ENCODE results near the gene TXLNG. TPM values are rescaled to one million over a fixed set of nuclear protein-coding genes. Genes with fewer than 3 reads are reported as not detected.

TXLNG gene
- total RNA-seq, 4 donors from 2014 or later = 9.6 to 13.6 (median 11.9) TPM

DNA sequence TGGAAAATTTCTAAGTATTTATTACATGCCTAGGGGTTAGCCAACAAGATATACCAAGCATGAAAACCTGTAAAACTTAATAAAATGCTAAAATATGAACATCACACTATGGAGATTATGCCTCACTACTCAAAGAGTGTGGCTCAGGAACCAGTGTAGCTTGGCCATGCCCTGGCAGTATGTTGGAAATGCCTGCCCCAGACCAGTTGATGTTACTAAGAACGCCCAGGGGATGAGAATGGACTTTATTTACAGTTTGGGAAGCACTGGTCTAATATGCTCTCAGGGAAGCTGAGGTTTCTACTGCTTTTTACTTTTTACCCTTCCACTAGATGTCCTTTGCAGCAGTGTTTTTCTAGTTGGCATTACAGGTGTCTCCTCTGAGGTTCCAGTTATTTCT is 23.7 kb upstream of the TXLNG start:
- WGBS = 93% methylated on average over 1 of the region's 1 CpG
- intact Hi-C loops (cut with DNase I) = no loop called here
- no peak overlapping the region for H3K27ac ChIP-seq (replicated peaks in 1 of 4)

DNA sequence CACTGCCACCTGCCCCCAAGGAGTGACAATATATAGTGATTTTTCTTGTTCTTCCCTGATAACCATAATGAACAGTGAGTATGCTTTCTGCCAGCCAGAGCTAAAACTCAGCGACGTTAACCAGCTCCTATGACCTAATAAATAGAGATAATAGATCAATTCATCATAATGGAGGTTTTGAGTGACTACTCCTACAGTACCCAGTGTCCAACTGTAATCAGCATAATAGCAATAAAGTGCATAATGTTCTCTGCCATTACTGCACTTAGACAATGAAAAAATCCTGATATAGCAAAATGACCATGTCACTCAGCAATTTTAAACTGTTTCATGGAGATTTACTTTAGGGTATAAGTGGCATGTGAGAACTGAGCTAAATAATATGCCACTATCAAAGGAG is 20.7 kb upstream of the TXLNG start:
- peaks cover 0 to 11% (median 9%) of the 10 kb centered on the region in 4 donors for H3K36me3 ChIP-seq
- TF ChIP-seq POLR2A (IDR thresholded peaks at IDR 0.05; ENCODE audit: low read depth) = no peak
- no peak for TF ChIP-seq POLR2AphosphoS5 (IDR thresholded peaks at IDR 0.05)
- TF ChIP-seq EP300 (IDR thresholded peaks at IDR 0.05) = no peak
- TF ChIP-seq, protein P1, sequence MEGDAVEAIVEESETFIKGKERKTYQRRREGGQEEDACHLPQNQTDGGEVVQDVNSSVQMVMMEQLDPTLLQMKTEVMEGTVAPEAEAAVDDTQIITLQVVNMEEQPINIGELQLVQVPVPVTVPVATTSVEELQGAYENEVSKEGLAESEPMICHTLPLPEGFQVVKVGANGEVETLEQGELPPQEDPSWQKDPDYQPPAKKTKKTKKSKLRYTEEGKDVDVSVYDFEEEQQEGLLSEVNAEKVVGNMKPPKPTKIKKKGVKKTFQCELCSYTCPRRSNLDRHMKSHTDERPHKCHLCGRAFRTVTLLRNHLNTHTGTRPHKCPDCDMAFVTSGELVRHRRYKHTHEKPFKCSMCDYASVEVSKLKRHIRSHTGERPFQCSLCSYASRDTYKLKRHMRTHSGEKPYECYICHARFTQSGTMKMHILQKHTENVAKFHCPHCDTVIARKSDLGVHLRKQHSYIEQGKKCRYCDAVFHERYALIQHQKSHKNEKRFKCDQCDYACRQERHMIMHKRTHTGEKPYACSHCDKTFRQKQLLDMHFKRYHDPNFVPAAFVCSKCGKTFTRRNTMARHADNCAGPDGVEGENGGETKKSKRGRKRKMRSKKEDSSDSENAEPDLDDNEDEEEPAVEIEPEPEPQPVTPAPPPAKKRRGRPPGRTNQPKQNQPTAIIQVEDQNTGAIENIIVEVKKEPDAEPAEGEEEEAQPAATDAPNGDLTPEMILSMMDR (IDR thresholded peaks at IDR 0.05) = no peak
- H3K9me3 ChIP-seq = no peaks in the 10 kb centered on the region
- no peak overlapping the region for H3K4me3 ChIP-seq
- no peaks in the 10 kb centered on the region for H3K27me3 ChIP-seq
- H3K4me1 ChIP-seq = no peaks in the 10 kb centered on the region
- 83% methylated on average over 2 of the region's 2 CpGs for WGBS
- DNase-seq (ENCODE audit: extremely low spot score) = no peak
- H3K27ac ChIP-seq (replicated peaks in 1 of 4) = no peak overlapping the region
- intact Hi-C loops (cut with DNase I) = no loop called here

More for the DNA sequence above, 23.7 kb upstream of the TXLNG start:
- Histone ChIP-seq H3K4me1 (no peaks in the 10 kb centered on the region), H3K36me3 (peaks cover 10 to 40% (median 34%) of the 10 kb centered on the region in 4 donors), H3K27me3 (no peaks in the 10 kb centered on the region), H3K4me3 (no peak overlapping the region), H3K9me3 (no peaks in the 10 kb centered on the region)
- DNase-seq (ENCODE audit: extremely low spot score) = no peak
- TF ChIP-seq, protein P1 (IDR thresholded peaks at IDR 0.05) = no peak
- TF ChIP-seq POLR2AphosphoS5 (IDR thresholded peaks at IDR 0.05) = no peak
- TF ChIP-seq EP300 (IDR thresholded peaks at IDR 0.05) = no peak
- no peak for TF ChIP-seq POLR2A (IDR thresholded peaks at IDR 0.05; ENCODE audit: low read depth)

DNA sequence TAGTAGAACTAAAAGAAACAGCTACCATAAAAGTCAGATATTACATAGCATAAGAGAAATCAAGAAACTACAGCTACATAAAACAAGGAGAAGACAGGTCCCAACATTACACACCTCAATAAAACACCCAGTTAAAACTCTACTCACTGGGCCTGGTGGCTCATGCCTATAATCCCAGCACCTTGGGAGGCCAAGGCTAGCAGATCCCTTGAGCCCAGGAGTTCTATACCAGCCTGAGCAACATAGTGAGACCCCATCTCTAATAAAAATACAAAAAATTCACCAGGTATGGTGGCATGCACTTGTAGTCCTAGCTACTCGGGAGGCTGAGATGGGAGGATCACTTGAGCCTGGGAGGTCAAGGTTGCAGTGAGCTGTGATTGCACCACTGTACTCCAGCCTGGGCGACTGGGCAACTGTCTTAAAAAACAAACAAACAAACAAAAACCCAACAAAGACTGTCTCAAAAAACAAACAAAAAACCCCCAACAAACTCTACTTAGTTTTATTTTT is 15.2 kb upstream of the TXLNG start:
- no peaks in the 10 kb centered on the region for H3K27me3 ChIP-seq
- H3K27ac ChIP-seq (replicated peaks in 1 of 4) = no peak overlapping the region
- no peak overlapping the region for H3K4me3 ChIP-seq
- no peaks in the 10 kb centered on the region for H3K36me3 ChIP-seq
- TF ChIP-seq EP300 (IDR thresholded peaks at IDR 0.05) (no peak), POLR2AphosphoS5 (IDR thresholded peaks at IDR 0.05) (no peak), POLR2A (IDR thresholded peaks at IDR 0.05; ENCODE audit: low read depth) (no peak)
- TF ChIP-seq, protein P1 (IDR thresholded peaks at IDR 0.05) = no peak
- no peaks in the 10 kb centered on the region for H3K4me1 ChIP-seq
- intact Hi-C loops (cut with DNase I) = no loop called here
- no peaks in the 10 kb centered on the region for H3K9me3 ChIP-seq
- WGBS = 66% methylated on average over 2 of the region's 2 CpGs
- no peak for DNase-seq (ENCODE audit: extremely low spot score)

DNA sequence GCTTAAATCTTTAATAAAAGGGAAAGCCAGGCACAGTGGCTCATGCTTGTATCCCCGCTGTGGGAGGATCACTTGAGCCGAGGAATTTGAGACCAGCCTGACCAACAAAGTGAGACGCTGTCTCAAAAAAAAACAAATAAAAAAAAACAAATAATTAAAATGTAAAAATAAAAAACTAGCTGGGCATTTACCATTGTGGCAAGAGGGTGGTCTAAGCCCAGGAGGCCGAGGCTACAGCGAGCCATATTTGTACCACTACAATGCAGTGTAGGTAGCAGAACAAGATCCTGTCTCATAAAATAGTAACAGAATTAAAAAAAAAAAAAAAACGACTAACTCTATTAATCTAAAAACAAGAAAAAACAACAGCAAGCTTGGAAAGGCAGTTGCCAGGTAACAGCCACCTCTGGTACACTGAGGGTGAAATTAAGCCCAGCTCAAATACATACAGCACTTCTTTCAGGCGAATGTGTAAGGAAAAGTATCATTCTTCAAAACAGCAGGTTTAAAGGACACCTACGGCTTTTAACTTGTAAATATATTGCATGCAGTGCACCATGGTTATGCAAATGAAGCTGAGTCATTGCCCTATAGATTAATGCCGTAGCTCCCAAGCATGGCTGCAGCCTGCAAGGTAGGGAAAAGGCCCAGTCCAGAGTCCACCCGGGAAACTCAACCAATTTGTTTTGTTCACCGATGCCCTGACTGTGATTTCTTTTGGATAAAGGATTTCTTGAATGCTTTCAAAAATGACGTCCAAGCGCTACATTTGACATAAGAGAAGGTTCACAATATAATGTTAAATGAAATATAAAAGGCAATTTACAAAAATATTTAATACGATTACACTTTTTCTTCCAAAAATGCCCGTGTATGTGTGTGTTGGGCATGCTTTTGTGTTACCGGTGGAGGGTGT is 14.5 kb upstream of the TXLNG start:
- DNase-seq (ENCODE audit: extremely low spot score) = no peak
- 60% methylated on average over 16 of the region's 16 CpGs for WGBS
- Histone ChIP-seq H3K27ac (replicated peaks in 1 of 4) (no peak overlapping the region), H3K9me3 (no peaks in the 10 kb centered on the region), H3K4me3 (no peak overlapping the region), H3K4me1 (no peaks in the 10 kb centered on the region), H3K27me3 (no peaks in the 10 kb centered on the region), H3K36me3 (no peaks in the 10 kb centered on the region)
- TF ChIP-seq POLR2A (IDR thresholded peaks at IDR 0.05; ENCODE audit: low read depth) (no peak), EP300 (IDR thresholded peaks at IDR 0.05) (no peak), POLR2AphosphoS5 (IDR thresholded peaks at IDR 0.05) (no peak)
- intact Hi-C loops (cut with DNase I) = no loop called here

DNA sequence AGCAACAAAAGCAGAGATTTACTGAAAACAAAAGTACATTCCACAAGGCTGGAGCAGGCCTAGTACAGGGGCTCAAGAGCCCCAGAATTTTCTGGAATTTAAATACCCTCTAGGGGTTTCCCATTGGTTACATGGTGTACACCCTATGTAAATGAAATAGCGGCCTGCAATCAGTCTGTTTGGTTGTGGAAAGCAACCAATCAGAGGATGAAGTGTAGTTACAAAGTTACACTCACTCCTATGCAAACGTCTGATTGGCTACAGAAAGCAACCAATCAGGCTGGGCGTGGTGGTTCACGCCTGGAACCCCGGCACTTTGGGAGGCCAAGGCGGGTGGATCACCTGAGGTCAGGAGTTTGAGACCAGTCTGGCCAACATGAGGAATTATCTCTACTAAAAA is 13.8 kb upstream of the TXLNG start:
- 89% methylated on average over 6 of the region's 6 CpGs for WGBS
- H3K4me3 ChIP-seq = no peak overlapping the region
- H3K27me3 ChIP-seq = no peaks in the 10 kb centered on the region
- no peaks in the 10 kb centered on the region for H3K4me1 ChIP-seq
- TF ChIP-seq EP300 (IDR thresholded peaks at IDR 0.05) (no peak), POLR2A (IDR thresholded peaks at IDR 0.05; ENCODE audit: low read depth) (no peak), POLR2AphosphoS5 (IDR thresholded peaks at IDR 0.05) (no peak)
- TF ChIP-seq, protein P1 (IDR thresholded peaks at IDR 0.05) = no peak
- H3K36me3 ChIP-seq = no peaks in the 10 kb centered on the region
- no peaks in the 10 kb centered on the region for H3K9me3 ChIP-seq
- intact Hi-C loops (cut with DNase I) = no loop called here
- H3K27ac ChIP-seq (replicated peaks in 1 of 4) = no peak overlapping the region
- DNase-seq (ENCODE audit: extremely low spot score) = no peak
